K562 (cell line): ENCODE data around the gene UNC13A. TPM values are rescaled to one million over a fixed set of nuclear protein-coding genes. Genes with fewer than 3 reads are reported as not detected.

Source experiments
- ATAC-seq: fragments of 200-7000 bp; cut with Tn5 transposase; 3 replicates; pipeline ENCODE4 v1.9.1; 2020; ENCODE audit warnings: moderate library complexity
- BruUV-seq: library from RNA; stranded (reverse); fragments of 400-500 nt; replicated peaks from 2 replicates; lab custom pipeline; 2021; lab: Mats Ljungman, UMichigan
- CTCF ChIA-PET: fragments of 300-600 bp; formaldehyde crosslinking; extraction: SDS; loops from one replicate; lab custom pipeline; 2021; ENCODE audit warnings: low intra/inter-chr PET ratio; lab: Yijun Ruan, JAX
- POLR2A ChIA-PET: fragments of 300-600, 350-650 bp; sonication (Branson Sonifier 250); formaldehyde crosslinking; extraction: SDS; loops from one replicate; lab custom pipeline; 2021; ENCODE audit warnings: antibody characterized with exemption, inconsistent platforms; lab: Yijun Ruan, JAX
- DNase-seq, 4 experiments: peaks; one replicate each; pipeline versions ENCODE4 v3.0.0 to v3.0.0-alpha.2; 2011 to 2018; ENCODE audit warnings: low spot score in 3 of 4, mixed read lengths in 3 of 4; ENCODE audit errors: extremely low read depth in 1 of 4
- FAIRE-seq: peaks from 2 replicates; lab custom pipeline; 2011; peaks lifted over from hg19 to GRCh38; lab: Jason Lieb, UNC
- H2AFZ ChIP-seq: 2 replicates; pipeline ENCODE4 v1.6.0; 2011; ENCODE audit warnings: low read depth, low read length, control low read depth, inconsistent platforms
- H3K27ac ChIP-seq: fragments of 200-600 bp; 3 replicates; pipeline ENCODE4 v1.8.0; 2011; ENCODE audit warnings: low read depth, mild to moderate bottlenecking, control low read depth, inconsistent platforms, low read length, moderate library complexity, mixed read lengths; ENCODE audit errors: extremely low read depth
- H3K27me3 ChIP-seq, 2 experiments: fragments of 300-600 bp in 1 of 2; 2 replicates in 1 of 2; 3 replicates in 1 of 2; pipeline versions ENCODE4 v1.6.0 to v1.8.0; 2011; ENCODE audit warnings: inconsistent platforms in 2 of 2, low read length in 2 of 2, mild to moderate bottlenecking in 1 of 2, mixed read lengths in 1 of 2, moderate library complexity in 1 of 2; ENCODE audit not compliant: control insufficient read depth in 2 of 2, insufficient read depth in 2 of 2
- H3K36me3 ChIP-seq: fragments of 300-600 bp; 3 replicates; pipeline ENCODE4 v1.8.0; 2011; ENCODE audit warnings: mild to moderate bottlenecking, low read length, inconsistent platforms; ENCODE audit not compliant: control insufficient read depth, insufficient read depth
- H3K4me1 ChIP-seq, 2 experiments: fragments of 200-600 bp in 1 of 2; replicated peaks in 1 of 2; 2 replicates in 1 of 2; 3 replicates in 1 of 2; pipeline versions ENCODE4 v1.5.1 to v1.8.0; 2011; ENCODE audit warnings: inconsistent platforms in 2 of 2, low read length in 2 of 2, mild to moderate bottlenecking in 1 of 2, mixed read lengths in 1 of 2, moderate library complexity in 1 of 2; ENCODE audit not compliant: control insufficient read depth in 2 of 2, insufficient read depth in 2 of 2
- H3K4me2 ChIP-seq: 2 replicates; pipeline ENCODE4 v1.6.1; 2011; ENCODE audit warnings: low read length, control low read depth, inconsistent platforms, mixed read lengths; ENCODE audit not compliant: insufficient read depth
- H3K4me3 ChIP-seq: fragments of 200-600 bp; sonication (generic), shearing (Covaris generic); 2 replicates; pipeline ENCODE4 v1.5.1; 2016; ENCODE audit warnings: control low read depth, inconsistent platforms
- H3K79me2 ChIP-seq: fragments of 200-600 bp; 3 replicates; pipeline ENCODE4 v1.8.0; 2011; ENCODE audit warnings: low read length, inconsistent platforms; ENCODE audit not compliant: control insufficient read depth, insufficient read depth
- H3K9ac ChIP-seq, 2 experiments: 2 replicates each; pipeline versions ENCODE4 v1.6.0 to v1.6.1; 2011; ENCODE audit warnings: low read depth in 2 of 2, low read length in 2 of 2, control low read depth in 1 of 2, inconsistent platforms in 1 of 2, mild to moderate bottlenecking in 1 of 2, mixed read lengths in 1 of 2; ENCODE audit not compliant: insufficient read depth in 1 of 2
- H3K9me1 ChIP-seq: one replicate; pipeline ENCODE4 v1.6.0; 2011; ENCODE audit warnings: inconsistent platforms, mild to moderate bottlenecking, low read length, moderate library complexity; ENCODE audit not compliant: control insufficient read depth, insufficient read depth
- H3K9me3 ChIP-seq: replicated peaks from 2 replicates; pipeline ENCODE4 v1.5.1; 2011; ENCODE audit warnings: low read depth, low read length, inconsistent platforms; ENCODE audit not compliant: control insufficient read depth, insufficient read depth
- H4K20me1 ChIP-seq: replicated peaks from 2 replicates; pipeline ENCODE4 v1.6.1; 2011; ENCODE audit warnings: low read length, inconsistent platforms, mixed read lengths; ENCODE audit not compliant: control insufficient read depth, insufficient read depth
- BCLAF1 ChIP-seq, 2 experiments: fragments of 450-650 bp in 1 of 2; IDR thresholded peaks; 2 replicates each; pipeline ENCODE4 v1.6.1; 2011 to 2017; ENCODE audit warnings: low read depth in 2 of 2, antibody characterized with exemption in 1 of 2, borderline replicate concordance in 1 of 2, low read length in 1 of 2, mild to moderate bottlenecking in 1 of 2, mixed read lengths in 1 of 2; ENCODE audit not compliant: control insufficient read depth in 1 of 2
- DPF2 ChIP-seq: fragments of 450-650 bp; IDR thresholded peaks from 2 replicates; pipeline ENCODE4 v1.6.1; 2016
- EGR1 ChIP-seq: fragments of 450-650 bp; conservative IDR thresholded peaks from 2 replicates; pipeline ENCODE4 v1.6.1; 2017; ENCODE audit warnings: mild to moderate bottlenecking
- HDGF ChIP-seq: fragments of 450-650 bp; IDR thresholded peaks from 2 replicates; pipeline ENCODE4 v1.6.1; 2016
- PCBP1 ChIP-seq: fragments of 200-400 bp; formaldehyde crosslinking; IDR thresholded peaks from 2 replicates; pipeline ENCODE4 v1.6.1; 2018; ENCODE audit warnings: mild to moderate bottlenecking, low read depth, low read length; ENCODE audit not compliant: poor library complexity, severe bottlenecking
- PKNOX1 ChIP-seq: fragments of 450-650 bp; IDR thresholded peaks from 2 replicates; pipeline ENCODE4 v1.6.1; 2016
- RBM14 ChIP-seq: fragments of 200-400 bp; formaldehyde crosslinking; IDR thresholded peaks from 2 replicates; pipeline ENCODE4 v1.6.1; 2018; ENCODE audit warnings: low read depth, mild to moderate bottlenecking, low read length, moderate library complexity, borderline replicate concordance; ENCODE audit not compliant: insufficient read depth
- RBM22 ChIP-seq: fragments of 200-400 bp; formaldehyde crosslinking; IDR thresholded peaks from 2 replicates; pipeline ENCODE4 v1.6.1; 2018; ENCODE audit warnings: low read length, low read depth; ENCODE audit not compliant: poor library complexity, severe bottlenecking
- SMARCA4 ChIP-seq: fragments of 450-650 bp; IDR thresholded peaks from 2 replicates; pipeline ENCODE4 v1.6.1; 2016
- SRF ChIP-seq, 2 experiments: fragments of 250-450, 450-650 bp in 1 of 2; sonication (Bioruptor Pico) in 1 of 2; sonication (generic) in 1 of 2; formaldehyde crosslinking; IDR thresholded peaks; 2 replicates each; pipeline versions ENCODE4 v1.5.0 to v1.5.1; 2020 to 2022; ENCODE audit warnings: mild to moderate bottlenecking in 1 of 2, missing genetic modification reagents in 1 of 2
- ZSCAN32 ChIP-seq: fragments of 450-650 bp; formaldehyde crosslinking; IDR thresholded peaks from 2 replicates; pipeline ENCODE4 v1.4.0; 2020; ENCODE audit warnings: mild to moderate bottlenecking, moderate library complexity
- WGBS: fragments of 100-300 bp; shearing (Covaris generic); methylation state at CpG from one replicate; pipeline ENCODE4 v1.1.6; 2016; ENCODE audit warnings: low coverage, mixed read lengths; ENCODE audit not compliant: insufficient coverage; ENCODE audit errors: missing lambda C conversion rate; 5-methylcytosine and 5-hydroxymethylcytosine counted together
- in situ Hi-C: fragments of 300-500 bp; cut with MboI; formaldehyde crosslinking; loops from 4 replicates; pipeline ENCODE4 v1.15.0; 2018; ENCODE audit warnings: inconsistent platforms, mixed read lengths
- intact Hi-C: fragments of 100-400 bp; cut with micrococcal nuclease; formaldehyde crosslinking; loops from 2 replicates; pipeline ENCODE4 v1.14.2; 2022
- polyA plus RNA-seq, 8 experiments: library from polyadenylated mRNA; depleted of rRNA in 4 of 8; stranded (reverse) in 5 of 8; unstranded in 3 of 8; fragments of >200 nt; fragmentation: Nextera tagmentation in 2 of 8; fragmentation: Illumina TruSeq in 1 of 8; extraction: Ambion mirVana in 2 of 8; extraction: Trizol in 1 of 8; gene quantifications; 2 replicates each; pipeline versions ENCODE4 v1.2.1 to v1.2.3, GENCODE V29; 2011 to 2014; ENCODE audit warnings: inconsistent platforms in 1 of 8, missing spikeins in 1 of 8
- total RNA-seq, 7 experiments: library from RNA; depleted of rRNA in 6 of 7; stranded (reverse); fragments of >200 nt in 6 of 7; fragmentation: Illumina TruSeq in 2 of 7; extraction: Trizol in 2 of 7; gene quantifications; 2 replicates each; pipeline versions ENCODE4 v1.2.1 to v1.2.3, GENCODE V29; 2011 to 2021; ENCODE audit warnings: low replicate concordance in 1 of 7
- TF ChIP-seq, protein P1 (sequence below), 2 experiments: fragments of 450-650 bp; IDR thresholded peaks; 2 replicates each; pipeline ENCODE4 v1.6.1; 2018; ENCODE audit warnings: mild to moderate bottlenecking in 2 of 2, low read depth in 1 of 2; ENCODE audit not compliant: partially characterized antibody in 2 of 2

Gene UNC13A
- total and polyA plus RNA-seq, 9 of the 15 experiments (the other 6 are each of a cell fraction or from before 2014, with no cell fraction given): 0.03 to 1.0 (median 0.25) TPM

- CTCF ChIA-PET: interaction anchor here (0.5 kb wide), 1 partner anchor 185 kb away, joined by 3 read pairs; no protein-coding TSS in a partner anchor
- ATAC-seq (peak; percentile 95), DNase-seq (peak; percentile 97 to 99 (median 98)), FAIRE-seq (peak; percentile 95)
- Histone ChIP-seq H3K36me3 (peaks cover 75% of the 10 kb centered on the region), H3K79me2 (peaks cover 9% of the 10 kb centered on the region; the same call in 1 of the 3 replicates), H2AFZ (no peak overlapping the region), H3K27ac (no peak overlapping the region), H3K9me3 (no peaks in the 10 kb centered on the region), H3K4me1 (peaks cover 13 to 57% of the 10 kb centered on the region in 2 experiments), H3K9me1 (peaks cover 8% of the 10 kb centered on the region), H3K4me2 (peak overlapping the region; percentile 35; the same call in 1 of the 2 replicates), H3K27me3 (no peaks in the 10 kb centered on the region), H4K20me1 (peaks cover 45% of the 10 kb centered on the region), H3K4me3 (peak overlapping the region; percentile 24), H3K9ac (peak overlapping the region in 1 of 2 experiments; percentile 75; a peak in 2 of 4 replicates)
- BruUV-seq: no TSS peak
- 37% methylated on average over 22 of the region's 34 CpGs for WGBS
- in situ Hi-C loops: no loop called here
- POLR2A ChIA-PET: interaction anchor here (0.6 to 1.7 kb wide), 3 partner anchors 20 to 273 kb away, joined by 3 to 8 read pairs (median 5); partner anchors contain the start of gene ABHD8
- intact Hi-C loops: no loop called here
- TF ChIP-seq RBM14 (no peak), HDGF (0 out of 2 replicates have a peak, but pooled peaks have one; percentile 47), SRF (CRISPR knock-in tag; IDR thresholded peaks at IDR 0.05) (peak in 1 of 2 experiments; percentile 40; a peak in 1 of 4 replicates), RBM22 (peak; percentile 70), PKNOX1 (peak; percentile 78), SMARCA4 (no peak), ZSCAN32 (CRISPR knock-in tag) (no peak), BCLAF1 (IDR thresholded peaks at IDR 0.05; ENCODE audit: borderline replicate concordance in 1 of 2, control insufficient read depth in 1 of 2, low read depth in 2 of 2, low read length in 1 of 2) (no peak), EGR1 (peak; percentile 37; the same call in 1 of the 2 replicates), PCBP1 (peak; percentile 88), DPF2 (0 out of 2 replicates have a peak, but pooled peaks have one; percentile 0)
- TF ChIP-seq, protein P1, sequence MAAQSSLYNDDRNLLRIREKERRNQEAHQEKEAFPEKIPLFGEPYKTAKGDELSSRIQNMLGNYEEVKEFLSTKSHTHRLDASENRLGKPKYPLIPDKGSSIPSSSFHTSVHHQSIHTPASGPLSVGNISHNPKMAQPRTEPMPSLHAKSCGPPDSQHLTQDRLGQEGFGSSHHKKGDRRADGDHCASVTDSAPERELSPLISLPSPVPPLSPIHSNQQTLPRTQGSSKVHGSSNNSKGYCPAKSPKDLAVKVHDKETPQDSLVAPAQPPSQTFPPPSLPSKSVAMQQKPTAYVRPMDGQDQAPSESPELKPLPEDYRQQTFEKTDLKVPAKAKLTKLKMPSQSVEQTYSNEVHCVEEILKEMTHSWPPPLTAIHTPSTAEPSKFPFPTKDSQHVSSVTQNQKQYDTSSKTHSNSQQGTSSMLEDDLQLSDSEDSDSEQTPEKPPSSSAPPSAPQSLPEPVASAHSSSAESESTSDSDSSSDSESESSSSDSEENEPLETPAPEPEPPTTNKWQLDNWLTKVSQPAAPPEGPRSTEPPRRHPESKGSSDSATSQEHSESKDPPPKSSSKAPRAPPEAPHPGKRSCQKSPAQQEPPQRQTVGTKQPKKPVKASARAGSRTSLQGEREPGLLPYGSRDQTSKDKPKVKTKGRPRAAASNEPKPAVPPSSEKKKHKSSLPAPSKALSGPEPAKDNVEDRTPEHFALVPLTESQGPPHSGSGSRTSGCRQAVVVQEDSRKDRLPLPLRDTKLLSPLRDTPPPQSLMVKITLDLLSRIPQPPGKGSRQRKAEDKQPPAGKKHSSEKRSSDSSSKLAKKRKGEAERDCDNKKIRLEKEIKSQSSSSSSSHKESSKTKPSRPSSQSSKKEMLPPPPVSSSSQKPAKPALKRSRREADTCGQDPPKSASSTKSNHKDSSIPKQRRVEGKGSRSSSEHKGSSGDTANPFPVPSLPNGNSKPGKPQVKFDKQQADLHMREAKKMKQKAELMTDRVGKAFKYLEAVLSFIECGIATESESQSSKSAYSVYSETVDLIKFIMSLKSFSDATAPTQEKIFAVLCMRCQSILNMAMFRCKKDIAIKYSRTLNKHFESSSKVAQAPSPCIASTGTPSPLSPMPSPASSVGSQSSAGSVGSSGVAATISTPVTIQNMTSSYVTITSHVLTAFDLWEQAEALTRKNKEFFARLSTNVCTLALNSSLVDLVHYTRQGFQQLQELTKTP (IDR thresholded peaks at IDR 0.05; ENCODE audit: low read depth in 1 of 2, partially characterized antibody in 2 of 2): no peak
Observed at GRCh38 chr19:17576758-17577456, 111.2 kb downstream of the UNC13A start.
